Epithelial cell of prostate (primary cell): ENCODE measurements around the gene RIMKLA.
A peak's percentile ranks its signal among the peaks of the same experiment; 100 is the strongest.

Experiments used
- DNase-seq: peaks from one replicate; pipeline ENCODE4 v3.0.0-alpha.2; 2011; ENCODE audit warnings: low read depth, low spot score
- H3K27ac ChIP-seq: fragments of 450-650 bp; 2 replicates; pipeline ENCODE4 v1.5.1; 2017; ENCODE audit warnings: mild to moderate bottlenecking

RIMKLA gene

DNA sequence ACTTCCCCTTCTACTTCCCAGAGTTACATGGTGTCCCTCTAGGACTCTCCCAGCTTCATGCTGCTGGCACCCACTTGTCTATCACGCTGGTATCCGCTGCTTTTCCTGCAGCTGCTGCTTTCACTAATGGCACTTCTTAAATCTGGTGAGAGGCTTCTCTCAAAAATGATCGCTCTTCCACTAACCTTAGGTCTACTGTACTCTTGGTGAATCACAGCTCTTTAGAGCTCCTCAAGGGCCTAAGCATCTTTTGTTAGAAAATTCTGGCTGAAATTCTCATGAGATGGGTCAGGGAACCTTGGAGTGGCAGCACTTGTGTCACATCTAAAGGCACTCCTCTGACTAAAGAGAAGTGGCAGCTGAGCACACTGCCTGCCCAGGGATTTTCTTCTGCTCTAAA is 43.1 kb downstream of the RIMKLA start:
- H3K27ac ChIP-seq: no peak overlapping the region
- DNase-seq: no peak

DNA sequence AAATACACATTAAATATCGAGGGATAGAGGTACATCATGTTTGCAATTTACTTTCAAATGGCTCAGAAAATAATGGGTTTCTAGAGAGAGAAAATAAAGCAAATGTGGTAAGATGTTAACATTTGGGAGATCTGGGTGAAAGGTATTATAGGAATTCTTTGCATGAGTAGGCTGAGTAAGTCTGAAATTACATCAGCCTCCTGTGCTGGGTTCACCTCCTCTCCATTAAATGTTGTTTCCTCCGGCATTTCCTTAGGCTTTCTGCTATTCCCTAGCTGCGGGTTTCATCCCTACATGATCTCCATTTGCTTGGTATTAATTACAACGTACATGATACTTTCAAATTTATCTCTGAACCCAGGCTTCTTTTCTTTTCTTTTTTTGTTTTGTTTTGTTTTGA is 43.6 kb downstream of the RIMKLA start:
- no peak for DNase-seq
- H3K27ac ChIP-seq: no peak overlapping the region

- DNase-seq: no peak
- H3K27ac ChIP-seq: no peak overlapping the region
Observed at GRCh38 chr1:42427240-42427639, 46.6 kb downstream of the RIMKLA start.

- no peak overlapping the region for H3K27ac ChIP-seq
- DNase-seq: no peak
Observed at GRCh38 chr1:42429603-42430002, 49.0 kb downstream of the RIMKLA start.

- no peak overlapping the region for H3K27ac ChIP-seq
- no peak for DNase-seq
Observed at GRCh38 chr1:42430286-42431135, 49.9 kb downstream of the RIMKLA start.

DNA sequence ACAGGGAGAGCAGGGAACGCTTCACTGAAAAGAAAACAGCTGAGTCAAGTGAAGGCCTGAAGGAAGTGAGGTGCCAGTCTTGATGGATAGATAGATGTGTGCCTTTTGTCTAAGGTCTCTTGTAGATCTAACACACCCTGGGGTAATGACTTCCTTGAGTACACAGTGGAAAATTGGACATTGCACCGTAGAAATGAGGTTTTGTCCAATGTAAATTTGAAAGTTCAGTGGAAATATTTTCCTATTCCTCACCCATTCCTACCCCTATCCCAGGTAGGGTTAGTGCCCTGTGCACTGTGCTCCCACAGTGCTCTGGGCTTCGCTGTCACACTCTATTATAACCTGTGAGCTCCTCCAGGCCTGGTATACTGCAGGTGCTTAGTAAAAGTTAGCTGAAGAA is 50.9 kb downstream of the RIMKLA start:
- no peak overlapping the region for H3K27ac ChIP-seq
- no peak for DNase-seq

GRCh38 chr1:42432714-42433113 is 52.1 kb downstream of the RIMKLA start:
- no peak overlapping the region for H3K27ac ChIP-seq
- no peak for DNase-seq

DNA sequence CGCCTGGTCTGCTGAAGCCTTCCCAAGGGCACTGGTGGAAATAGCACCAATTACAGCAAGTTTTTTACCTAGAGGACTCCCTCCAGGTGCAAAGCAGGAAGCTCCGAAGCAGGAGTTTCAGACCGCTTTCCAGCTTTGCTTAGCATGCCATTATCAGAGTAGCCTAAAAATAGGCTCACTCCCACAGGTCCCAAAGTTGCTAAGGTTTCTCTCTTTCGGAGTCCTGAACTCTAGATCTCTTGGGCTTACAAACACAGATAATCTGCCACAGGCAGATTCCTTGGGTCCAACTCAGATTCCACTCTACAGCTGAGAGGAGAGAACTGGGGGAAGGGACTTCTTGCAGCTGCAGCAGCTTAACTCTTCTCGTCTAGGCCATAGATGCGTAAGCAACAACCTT is 52.8 kb downstream of the RIMKLA start:
- DNase-seq: no peak
- H3K27ac ChIP-seq: no peak overlapping the region

DNA sequence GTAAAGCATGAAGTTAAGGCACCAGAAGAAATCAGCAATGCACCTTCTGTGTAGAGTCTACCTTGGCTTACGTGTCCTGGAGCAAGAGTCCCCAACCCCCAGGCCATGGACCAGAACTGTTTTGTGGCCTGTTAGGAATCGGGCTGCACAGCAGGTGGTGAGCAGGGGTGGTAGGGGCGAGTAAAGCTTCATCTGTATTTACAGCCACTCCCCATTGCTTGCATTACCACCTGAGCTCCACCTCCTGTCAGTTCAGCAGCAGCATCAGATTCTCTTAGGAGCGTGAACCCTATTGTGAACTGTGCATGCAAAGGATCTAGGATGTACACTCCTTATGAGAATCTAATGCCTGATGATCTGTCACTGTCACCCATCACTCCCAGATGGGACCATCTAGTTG is 53.7 kb downstream of the RIMKLA start:
- no peak overlapping the region for H3K27ac ChIP-seq
- DNase-seq: no peak

GRCh38 chr1:42439940-42440339 is 59.3 kb downstream of the RIMKLA start:
- DNase-seq: peak; percentile 74
- H3K27ac ChIP-seq: peak overlapping the region; percentile 22

DNA sequence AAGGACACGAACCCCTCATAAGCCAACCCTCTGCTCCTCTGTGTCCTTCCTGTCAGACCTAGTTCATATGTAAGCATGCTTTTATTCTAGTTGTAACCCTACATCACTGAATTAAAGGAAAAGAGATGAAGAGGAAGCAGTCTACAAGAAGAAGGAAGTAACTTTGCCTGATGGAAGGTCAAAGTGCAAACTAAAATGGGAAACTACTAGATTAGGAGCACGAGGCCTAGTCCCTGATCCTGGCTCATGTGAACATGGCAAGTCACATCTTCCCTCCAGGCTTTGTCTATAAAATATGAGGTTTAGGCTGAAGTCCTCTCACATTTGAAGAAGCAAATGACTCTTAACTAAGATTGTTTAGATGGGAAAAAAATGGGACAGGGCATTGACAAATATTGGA is 62.1 kb downstream of the RIMKLA start:
- H3K27ac ChIP-seq: no peak overlapping the region
- DNase-seq: no peak

DNA sequence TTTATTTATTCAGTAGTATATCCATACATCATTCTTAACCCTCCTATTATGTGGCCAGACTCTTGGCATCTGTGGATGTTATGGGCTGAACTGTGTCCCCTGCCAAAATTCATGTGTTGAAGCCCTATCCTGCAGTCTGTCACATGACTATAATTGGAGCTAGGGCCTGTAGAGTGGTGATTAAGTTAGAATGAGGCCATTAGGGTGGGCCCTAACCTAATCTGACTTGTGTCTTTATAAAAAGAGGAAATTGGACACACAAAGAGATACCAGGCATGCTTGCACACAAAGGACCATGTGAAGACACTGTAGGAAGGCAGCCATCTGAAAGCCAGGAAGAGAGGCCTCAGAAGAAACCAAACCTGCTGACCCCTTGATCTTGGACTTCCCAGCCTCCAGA is 68.7 kb downstream of the RIMKLA start:
- no peak for DNase-seq
- H3K27ac ChIP-seq: no peak overlapping the region

DNA sequence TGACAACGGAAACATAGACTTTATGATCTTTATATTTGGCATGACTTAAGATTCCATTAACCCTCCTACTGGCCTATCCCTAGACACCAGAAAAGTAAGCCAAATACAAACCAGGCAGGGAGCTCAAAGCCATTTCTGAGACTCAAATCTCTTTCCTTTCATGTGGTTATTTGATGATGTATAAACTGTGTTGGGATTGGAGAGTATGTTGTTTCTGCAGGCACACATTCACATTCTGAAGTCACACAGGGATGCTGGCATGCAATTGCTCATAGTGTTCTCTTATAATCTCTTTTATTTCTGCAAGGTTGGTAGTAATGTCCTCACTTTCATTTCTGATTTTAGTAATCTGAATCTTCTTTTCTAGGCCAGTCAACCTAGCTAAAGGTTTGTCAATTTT is 69.5 kb downstream of the RIMKLA start:
- DNase-seq: no peak
- no peak overlapping the region for H3K27ac ChIP-seq

GRCh38 chr1:42453386-42453785 is 72.8 kb downstream of the RIMKLA start:
- no peak overlapping the region for H3K27ac ChIP-seq
- no peak for DNase-seq

- DNase-seq: no peak
Observed at GRCh38 chr1:42454403-42454802, 73.8 kb downstream of the RIMKLA start.

DNA sequence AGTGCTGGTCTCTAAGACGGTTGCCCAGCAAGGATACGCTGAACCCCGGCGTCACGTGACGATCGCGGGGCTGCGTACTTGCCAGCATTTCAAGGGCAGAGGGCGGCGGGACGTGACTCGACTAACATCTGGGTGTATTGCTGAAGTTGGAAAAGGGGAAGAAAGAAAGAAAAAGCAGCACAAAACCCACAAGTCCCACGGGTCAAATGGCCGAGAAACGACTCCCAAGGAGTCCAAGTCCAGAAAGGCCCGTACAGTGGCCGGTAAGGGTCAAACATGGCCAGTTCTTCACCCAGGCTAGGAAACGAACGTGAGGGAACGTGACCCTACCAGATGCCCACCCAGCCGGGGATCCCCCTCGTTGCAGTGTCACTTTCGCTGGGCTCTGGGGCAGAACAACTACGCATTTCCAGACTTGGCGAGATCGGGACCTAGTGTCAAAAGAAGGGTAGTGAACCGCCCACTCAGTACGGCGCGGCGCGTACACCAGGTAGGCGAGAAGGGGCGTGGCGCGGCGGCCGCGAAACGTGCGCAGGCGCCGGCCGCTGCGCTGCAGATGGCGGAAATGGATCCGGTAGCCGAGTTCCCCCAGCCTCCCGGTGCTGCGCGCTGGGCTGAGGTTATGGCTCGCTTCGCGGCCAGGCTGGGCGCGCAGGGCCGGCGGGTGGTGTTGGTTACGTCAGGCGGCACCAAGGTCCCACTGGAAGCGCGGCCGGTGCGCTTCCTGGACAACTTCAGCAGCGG is 75.6 kb downstream of the RIMKLA start, which contains the start of the genes PPCS and ZMYND12:
PPCS (plus strand) TSS at position 534 of the 744 bp plus-strand sequence; CDS start at position 557, 23 bp downstream.
ZMYND12 (minus strand) TSS at position 13 of the 744 bp plus-strand sequence. CDS start 25 bp downstream, outside the sequence.
- H3K27ac ChIP-seq: peak within 1 kb of the TSS; percentile 83
- DNase-seq: peak; percentile 40

More at GRCh38 chr1:42454403-42454802, 73.8 kb downstream of the RIMKLA start:
- no peak overlapping the region for H3K27ac ChIP-seq

DNA sequence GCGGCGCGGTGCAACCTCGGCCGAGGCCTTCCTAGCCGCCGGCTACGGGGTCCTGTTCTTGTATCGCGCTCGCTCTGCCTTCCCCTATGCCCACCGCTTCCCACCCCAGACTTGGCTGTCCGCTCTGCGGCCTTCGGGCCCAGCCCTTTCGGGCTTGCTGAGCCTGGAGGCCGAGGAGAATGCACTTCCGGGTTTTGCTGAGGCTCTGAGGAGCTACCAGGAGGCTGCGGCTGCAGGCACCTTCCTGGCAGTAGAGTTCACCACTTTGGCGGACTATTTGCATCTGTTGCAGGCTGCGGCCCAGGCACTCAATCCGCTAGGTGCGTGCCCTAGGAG is 76.1 kb downstream of the RIMKLA start:
- DNase-seq: no peak
- H3K27ac ChIP-seq: peak overlapping the region; percentile 83

DNA sequence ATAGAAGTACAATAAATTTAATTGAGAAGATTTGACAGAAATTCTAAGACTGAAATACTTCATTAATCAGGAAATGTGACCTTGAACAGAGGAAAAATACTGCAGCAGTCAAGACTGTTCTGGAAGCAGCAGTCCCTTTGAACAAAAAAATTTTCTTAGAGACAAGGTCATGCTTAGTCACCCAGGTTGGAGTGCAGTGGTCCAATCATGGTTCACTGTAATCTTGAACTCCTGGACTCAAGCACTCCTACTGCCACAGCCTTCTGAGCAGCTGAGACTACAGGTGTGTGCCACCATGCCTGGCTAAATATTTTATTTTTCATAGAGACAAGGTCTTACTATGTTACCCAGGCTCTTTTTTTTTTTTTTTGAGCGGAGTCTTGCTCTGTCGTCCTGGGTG is 80.6 kb downstream of the RIMKLA start:
- peak overlapping the region; percentile 2 for H3K27ac ChIP-seq
- DNase-seq: no peak

DNA sequence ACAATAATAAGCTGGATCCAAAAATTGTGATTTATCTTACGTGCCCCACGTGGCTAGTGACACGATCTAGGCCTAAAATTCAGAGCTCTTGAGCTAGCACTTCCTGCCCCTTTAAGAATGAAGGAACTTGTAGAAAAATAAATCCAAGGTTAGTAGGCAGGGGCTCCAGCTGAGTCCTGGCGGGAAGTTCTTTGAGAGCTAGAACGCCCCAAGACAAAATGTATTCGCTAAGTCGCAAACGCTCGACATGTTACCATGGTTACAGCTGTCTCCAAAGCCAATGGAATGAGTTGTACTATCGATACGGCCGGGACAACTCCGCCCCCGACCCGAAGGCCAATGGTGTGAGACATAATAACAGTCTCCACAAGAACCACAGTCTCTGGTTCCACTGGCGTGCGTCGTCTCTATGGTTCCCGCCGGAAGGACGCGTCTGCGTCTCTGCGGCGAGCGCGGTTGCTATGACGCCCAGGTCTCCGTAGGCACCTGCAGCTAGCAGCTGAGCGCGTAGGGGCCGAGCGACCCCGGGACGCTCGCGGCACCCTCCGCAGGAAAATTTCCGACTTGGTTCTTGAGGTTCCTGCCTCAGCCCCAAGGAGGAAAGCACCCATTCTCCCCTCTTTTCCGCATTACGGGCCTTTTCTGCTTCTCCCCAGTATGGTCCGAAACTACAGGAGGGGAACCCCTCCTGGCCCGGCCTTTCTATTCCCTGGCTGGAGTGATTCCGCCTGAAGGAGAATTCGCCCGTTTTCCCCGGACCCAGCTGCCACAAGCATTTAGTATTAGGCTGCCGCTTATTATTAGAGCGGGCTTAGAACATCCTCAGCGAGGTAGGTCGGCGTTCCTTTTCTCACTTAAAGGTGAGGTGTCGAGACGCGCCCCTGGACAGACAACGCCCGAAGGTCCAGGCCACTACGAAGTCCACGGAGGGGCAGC is 82.5 kb downstream of the RIMKLA start, which contains the start of gene CCDC30:
CCDC30 (plus strand) TSS at position 459 of the 936 bp plus-strand sequence. CDS start 17,266 bp downstream, outside the sequence.
- H3K27ac ChIP-seq: no peak within 1 kb of the TSS
- DNase-seq: peak; percentile 86

GRCh38 chr1:42463921-42464320 is 83.3 kb downstream of the RIMKLA start:
- DNase-seq: no peak
- H3K27ac ChIP-seq: no peak overlapping the region
